HG02610 (cell line): Measurements from ENCODE around the gene NHSL2.
A peak's percentile ranks its signal among the peaks of the same experiment; 100 is the strongest.

Experiments
- ATAC-seq: cut with Tn5 transposase; IDR thresholded peaks from one replicate; pipeline ENCODE4 v1.9.1; 2021; ENCODE audit warnings: mild to moderate bottlenecking, moderate library complexity; ENCODE audit not compliant: unreplicated experiment

NHSL2 gene

DNA sequence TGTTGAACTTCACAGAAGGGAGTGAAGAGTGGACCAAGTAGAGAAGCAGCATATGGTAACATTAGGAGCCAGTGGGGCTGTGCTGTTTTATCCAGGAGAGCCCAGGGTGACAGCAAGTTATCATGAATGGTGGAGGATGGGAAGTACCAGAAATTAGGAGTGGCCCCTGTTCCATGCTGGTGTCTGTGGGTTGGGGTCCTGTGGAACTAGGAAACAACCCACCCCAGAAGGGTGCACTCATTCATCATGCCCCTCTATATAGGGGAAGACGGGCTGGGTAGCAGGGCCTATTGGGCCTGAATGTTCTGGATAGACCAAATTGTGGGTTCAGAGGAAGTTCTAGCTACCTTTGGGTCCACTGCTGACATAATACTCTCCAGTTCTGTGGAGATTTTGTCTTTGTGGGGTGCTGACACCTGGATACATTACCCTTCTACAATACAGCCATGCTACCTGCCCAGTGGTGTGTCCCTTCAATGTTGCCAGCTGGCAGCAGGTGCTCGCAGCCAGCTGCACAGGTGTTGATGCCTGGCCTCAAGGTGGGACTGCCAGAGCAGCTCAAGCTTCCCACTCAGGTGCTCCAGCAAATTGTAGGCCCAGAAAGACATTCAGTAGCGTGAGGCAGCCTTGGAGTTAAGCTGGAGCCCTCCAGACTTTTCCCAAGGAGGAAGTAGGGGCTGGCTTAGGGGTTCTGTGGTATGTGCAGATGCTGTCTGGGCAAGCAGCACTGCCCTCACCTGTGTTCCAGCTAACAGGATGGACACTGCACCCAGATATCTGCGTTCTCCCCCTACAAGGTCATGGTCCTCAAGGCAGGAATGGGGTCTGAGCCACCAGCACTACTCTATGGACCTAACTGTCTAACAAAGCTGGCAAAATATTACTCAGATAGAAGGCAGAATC lies 106.5 kb downstream of the NHSL2 start:
- no peak for ATAC-seq

DNA sequence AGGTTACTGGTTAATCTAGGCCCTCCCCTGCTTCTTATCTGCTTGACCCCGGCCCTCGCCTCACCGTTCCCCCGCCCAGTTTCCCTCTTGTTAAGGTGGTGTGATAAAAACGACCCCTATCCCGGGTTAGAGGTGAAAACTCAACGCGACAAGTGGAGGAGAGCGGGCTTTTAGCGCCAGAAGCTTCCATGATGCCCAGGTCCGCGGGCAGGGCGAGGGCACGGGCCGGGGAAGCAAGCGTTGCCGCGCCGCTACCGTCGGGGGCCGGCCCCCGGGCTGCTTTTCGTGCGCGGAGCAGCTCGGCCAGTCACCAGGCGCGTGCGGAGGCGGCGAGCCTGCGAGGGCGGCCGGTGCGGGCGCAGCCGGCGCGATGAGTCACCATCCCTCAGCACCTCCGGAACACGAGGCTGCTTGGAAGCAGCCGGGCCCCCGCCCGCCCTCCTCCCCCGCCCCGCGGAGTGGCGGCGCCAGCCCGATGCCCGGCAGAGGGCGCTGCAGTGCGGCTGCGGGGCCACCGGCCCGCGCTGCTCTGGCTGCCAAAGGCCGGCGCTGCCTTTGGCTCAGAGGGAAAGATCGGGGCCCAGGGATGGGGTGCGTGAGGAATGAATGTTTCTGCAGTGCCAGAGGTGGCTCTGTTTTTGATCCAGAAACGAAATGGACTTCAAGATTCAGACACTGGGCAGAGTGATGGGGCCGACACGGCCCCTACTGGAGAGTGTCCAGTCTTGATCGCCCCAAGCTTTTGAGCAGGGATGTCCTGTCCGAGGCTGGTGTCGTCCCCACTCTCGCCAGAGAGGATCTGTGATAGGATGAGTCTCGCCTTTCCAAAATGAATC lies 107.8 kb downstream of the NHSL2 start:
- ATAC-seq: peak; percentile 63

DNA sequence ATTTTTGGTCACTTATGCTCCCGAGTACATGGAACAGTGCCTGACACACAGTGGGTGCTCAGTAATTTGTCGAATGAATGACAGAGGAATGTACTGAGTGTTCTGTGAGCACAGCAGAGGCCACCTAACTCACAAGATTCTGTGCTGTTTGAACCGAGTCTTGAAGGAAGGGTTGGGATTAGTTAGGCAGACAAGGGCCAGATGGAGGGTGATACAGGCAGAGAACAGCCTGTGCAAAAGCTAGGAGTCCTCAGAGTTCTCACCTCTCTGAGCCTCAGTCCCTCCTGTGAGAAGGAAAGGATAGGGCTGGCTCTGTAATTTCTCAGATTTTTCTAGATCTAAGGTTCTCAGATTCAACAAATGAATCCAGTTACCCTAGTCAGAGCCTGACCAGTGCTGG lies 108.8 kb downstream of the NHSL2 start:
- ATAC-seq: no peak

DNA sequence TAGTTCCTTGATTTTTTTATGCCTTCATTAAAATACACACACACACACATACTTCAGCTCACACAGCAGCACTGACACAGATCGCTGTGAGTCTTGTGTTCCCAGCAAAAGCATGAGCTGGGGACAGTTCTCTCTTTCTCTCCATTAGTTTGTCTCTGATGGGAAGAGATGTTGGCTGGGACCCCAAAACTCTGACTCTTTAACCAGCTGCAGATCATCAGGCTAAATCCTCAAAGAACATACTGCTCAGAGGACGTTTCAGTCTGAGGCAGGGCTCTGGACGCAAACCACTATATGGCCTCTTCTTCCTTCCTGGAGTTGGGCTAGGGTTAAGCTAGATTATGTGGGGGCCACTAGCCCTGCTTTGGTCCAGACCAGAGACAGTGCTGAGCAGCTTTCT lies 109.6 kb downstream of the NHSL2 start:
- no peak for ATAC-seq

DNA sequence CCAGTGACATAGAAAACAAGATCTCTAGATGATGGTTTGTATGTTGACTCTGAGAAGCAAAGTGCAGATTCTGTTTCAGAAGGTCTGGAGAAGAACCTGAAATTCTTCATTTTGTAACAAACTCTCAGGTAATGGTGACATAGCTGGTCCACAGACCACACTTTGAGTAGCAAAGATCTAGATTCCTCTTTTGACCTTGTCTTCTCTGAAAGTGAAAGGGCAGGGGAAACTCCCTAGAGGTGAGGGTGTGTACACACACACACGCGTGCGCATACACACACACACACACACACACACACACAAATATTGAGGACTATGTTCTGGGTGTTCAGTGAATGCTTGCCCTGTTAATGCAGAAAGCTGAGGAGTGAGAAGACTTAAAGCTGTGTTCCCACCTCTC lies 110.1 kb downstream of the NHSL2 start:
- peak; percentile 71 for ATAC-seq

DNA sequence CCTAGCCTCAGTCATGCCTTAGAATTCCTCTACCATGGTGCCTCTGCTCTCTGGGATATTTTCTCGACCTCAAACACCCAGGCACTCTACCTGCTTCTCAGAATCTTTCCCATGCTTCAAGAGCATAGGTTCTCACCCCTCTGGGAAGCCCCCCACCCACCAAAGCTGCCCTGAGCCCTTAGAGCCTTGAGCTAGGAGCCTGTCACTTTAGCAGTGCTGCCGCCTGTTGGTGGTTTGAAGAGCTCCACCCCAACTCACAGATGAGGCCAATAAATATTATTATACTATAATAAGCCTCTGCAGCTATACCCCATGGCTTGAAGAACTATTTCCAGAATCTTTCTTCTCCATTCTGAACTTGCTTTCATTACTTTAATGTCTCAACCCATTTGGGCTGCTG lies 111.3 kb downstream of the NHSL2 start:
- ATAC-seq: no peak

DNA sequence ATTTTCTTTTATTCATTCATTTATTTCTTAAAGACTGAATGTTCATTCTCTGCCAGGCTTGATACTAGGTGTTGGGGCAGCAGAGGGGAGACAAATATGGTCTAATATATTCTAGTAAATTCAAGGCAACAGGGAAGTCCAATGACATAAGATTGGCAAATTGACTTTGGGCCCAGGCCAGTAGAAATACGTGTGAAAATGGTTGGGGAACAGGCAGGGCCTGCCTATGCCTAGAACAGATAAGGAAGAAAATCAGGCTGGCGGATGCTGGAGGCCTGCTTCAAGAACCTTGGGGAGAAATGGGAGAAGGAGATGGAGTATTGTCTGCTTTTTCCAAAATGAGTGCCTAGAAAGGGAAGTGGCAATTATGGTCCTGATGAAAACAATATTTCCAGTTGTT lies 112.4 kb downstream of the NHSL2 start:
- ATAC-seq: no peak

DNA sequence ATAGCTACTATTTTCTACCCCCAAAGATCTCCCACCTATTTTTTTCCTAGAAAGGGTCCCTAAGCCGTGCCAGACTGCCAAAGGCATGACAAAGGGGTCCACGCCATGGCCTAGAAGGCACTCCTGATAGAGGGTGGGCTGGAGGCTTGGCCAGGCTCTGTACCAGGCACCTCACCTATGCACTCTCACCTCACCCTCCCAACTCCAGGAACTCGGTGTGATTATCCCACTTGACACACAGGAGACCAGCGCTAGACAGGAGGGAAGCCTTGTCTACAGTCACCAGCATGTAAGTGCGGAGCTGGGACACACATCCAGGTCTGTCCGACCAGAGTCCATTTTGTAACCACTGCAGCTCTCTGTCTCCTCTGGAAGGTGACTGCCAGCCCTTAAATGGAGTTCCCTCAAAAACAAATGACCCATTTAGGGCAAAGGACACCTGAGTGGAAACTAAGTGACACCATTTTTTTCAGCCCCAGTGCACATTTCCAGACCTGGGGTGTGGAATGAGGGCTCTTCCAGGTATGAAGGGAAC lies 114.7 kb downstream of the NHSL2 start:
- ATAC-seq: no peak

DNA sequence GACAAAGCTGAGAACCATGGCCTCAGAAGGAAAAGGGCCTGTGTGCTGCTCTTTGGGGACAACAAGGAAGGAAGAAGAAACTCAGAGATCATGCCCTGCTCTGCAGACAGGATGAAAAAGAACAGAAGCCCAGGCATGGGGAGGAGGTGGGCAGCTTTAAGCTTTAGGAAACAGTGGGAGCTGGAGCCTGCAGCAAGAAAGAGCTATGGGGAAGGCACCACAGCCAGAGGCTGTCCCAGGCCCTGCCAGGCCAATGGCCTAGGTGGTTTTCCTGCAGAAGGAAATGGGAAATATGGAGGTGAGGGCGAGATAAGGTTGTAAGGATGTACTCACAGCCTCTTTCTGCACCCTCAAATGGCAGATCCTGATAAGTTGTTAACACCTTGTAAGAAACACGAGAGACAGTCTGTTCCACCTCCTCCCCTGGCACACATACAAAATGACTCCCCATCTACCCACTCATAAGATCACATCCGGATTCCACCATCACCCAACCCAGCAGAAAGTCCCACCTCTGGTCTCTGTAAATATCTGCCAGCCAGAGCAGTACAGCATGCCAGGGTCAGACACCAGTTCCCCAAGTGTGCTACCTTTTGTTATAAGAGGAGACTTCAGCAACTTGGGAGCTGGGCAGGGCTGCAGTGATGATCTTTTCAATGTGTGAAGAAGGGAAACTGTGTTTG lies 115.8 kb downstream of the NHSL2 start:
- peak; percentile 45 for ATAC-seq

DNA sequence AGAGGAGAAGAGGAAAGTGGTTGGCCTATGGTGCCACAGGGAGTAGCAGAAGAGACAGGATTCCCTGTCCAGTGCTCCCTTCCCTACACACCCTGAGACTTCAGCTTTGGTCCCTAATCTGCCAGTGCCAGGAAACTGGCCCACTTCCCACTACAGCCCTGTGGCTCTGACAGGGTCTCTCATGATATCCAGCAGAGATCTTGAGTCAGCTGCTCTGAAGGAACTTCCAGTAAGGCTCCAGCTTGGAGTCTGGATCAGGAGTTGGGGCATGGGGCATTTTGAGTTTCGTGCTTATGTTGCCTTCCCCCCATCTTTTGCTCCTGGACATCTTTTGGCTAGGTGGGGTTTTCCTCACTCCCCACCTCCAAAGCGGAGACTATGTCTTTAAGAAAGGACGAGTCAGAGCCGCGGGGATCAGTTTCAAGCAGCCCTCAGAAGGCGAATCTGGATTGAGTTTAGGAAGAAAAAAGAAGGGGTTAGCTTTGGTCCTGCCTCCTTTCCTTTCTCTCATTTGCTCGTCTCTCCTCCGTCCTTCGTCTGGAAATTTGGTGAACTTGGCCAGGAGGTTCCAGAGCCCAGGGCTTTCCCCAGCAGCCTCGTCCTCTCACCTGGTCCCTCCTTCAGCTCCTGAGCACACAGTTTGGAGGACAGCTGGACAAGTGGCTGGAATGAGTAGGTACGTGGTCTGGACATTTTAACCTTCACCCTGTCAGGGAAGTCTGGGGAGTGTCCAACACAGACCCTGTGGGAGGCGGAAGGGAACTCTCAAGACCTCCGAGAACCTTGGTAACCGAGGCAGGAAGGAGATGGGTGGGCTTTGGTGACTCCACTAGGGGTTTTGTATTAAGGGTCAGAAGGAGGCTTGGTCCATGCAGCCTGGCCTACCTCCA lies 116.6 kb downstream of the NHSL2 start:
- ATAC-seq: no peak

DNA sequence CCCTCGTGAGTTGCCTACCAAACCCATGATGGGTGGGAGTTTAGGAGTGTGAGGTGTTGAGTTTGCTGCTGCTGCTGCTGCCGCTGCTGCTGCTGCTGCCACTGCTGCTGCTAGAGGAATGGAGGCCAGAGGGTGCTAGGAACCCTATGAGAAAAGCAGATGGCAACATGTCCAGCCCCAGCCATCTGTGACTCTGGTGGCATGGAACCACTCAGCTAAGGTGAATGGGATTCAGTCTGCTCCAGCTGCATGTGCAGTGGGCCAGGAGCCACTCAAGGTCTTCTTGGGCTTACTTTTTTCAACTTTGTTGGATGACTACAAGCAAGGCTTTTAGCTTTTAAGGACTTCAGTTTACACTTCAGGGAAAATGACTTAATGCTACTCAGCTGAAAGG lies 117.3 kb downstream of the NHSL2 start:
- no peak for ATAC-seq

DNA sequence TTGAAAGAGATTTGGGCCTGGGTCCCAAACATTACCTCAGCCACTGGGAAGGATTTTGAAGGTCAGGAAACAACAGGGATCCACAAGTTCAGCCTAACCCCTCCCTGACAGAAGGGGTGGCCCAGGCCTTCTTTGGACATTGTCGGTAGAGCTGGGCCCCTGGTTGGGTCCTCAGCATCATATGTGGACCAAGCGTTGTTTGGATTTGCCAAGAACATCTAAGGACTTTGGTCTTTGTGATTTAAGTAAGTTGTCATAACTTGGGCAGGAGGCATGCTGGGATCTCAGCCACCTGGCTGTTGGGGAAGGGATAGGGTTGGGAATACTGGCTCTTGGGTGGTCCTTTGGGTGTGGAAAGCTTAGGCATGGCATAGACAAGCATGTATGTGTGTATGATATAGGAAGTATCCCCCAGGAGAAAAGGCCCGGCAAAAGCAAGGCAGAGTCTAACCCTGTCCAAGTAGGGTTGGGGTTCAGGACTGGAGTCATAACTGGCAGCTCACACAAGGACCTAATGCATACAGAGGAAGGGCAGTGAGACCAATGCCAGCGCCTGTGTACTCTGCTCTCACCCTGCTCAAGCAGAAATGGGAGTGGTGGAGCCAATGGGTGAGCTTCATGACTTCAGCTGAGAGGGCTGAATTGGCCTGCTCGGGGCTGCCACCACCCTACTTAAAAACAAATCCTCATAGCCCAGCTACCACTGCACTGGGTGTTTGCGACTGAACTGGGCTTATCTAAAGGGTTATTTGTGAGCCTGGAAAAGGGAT lies 118.2 kb downstream of the NHSL2 start:
- no peak for ATAC-seq

DNA sequence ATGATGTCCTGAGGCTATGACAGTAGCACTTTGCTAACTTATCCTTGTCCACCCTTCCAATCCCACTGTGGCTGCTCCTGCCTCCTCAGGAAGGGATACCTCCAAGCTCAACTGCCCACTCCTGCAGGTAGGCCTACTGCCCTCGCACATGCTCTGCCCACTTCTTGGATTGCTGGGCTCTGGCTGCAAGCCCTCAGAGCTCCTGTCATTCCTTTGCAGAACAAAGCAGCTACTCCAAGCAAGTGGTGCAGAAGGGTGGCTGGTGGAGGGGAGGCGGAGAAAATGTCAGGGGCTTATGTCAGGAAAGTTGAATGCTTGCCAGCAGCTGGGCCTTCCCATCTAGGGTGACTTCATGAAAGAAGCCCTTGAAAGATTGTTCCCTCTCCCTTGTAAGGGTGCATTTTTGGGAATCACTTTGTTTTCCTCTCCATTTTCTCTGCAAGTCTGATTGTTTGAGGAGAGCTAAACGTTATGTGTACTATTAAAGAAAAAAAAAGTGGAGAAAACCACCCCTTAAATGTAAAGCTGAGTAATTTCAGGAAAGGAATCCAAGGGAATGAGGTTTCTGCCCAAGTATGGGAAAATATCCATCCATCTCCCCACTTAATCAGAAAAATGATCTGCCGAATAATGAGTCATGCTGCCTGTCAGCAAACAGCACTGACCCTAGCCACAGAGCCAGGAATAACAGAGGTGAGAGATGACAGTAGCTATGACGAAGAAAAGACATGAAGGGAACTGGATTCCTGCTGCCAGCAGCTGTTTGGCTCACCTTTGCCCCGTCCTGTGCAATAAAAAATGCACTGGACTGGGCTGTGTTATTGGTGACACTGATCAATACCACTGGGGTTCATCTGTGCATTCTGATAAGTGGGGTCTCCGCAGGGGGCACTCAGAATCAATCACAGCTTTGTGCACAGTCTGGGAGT lies 119.1 kb downstream of the NHSL2 start:
- no peak for ATAC-seq

DNA sequence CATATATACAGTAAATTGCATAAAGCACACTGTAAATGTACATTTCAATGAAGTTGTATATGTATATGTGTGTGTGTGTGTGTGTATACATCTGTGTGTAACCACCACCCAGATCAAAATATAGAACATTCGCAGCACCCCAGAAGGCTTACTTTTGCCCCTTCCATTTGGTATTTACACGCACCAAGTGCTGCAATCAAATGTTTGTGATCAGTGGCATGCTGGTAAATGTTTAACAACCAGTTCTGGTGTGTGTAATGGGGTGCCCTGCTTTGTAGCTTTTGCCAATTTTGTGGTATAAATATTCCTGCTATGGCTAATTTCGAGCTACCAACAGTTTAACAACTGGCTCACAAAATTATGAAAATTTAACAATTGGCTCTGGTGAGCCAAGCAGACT lies 119.8 kb downstream of the NHSL2 start:
- no peak for ATAC-seq

DNA sequence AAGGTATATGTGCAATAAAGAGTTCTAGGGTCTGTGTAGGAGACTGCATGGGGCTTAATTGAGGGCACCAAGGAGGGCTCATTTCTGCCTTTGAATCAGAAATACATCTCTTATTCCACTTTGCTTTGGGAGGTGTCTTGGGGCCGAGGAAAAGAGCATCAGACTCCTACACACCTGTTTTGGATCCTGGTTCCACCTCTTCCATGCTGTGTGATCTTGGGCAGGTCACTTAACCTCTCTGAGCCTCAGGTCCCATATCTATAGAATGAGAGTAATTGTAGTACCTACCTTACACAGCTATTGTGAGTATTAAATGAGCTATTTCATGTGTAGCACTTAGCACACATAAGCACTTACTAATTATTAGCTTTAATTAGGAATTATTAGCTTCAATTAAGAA lies 120.5 kb downstream of the NHSL2 start:
- ATAC-seq: no peak

DNA sequence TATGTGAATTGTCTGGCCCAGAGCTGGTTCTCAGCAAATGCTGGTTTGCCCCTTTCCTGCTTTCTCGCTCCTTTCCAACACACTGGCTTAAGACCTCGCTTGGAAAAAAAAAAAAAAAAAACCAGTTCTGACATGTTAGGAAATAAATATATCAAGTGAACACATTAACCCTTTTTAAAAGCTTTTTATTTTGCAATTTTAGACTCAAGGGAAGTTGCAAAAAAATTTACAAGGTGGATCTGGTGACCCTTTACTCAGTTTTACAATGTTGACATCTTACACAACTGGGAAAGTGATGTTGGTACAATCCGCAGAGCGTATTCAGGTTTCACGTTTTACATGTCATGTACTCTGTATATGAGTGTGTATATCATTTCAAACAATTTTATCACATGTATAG lies 121.0 kb downstream of the NHSL2 start:
- ATAC-seq: no peak

DNA sequence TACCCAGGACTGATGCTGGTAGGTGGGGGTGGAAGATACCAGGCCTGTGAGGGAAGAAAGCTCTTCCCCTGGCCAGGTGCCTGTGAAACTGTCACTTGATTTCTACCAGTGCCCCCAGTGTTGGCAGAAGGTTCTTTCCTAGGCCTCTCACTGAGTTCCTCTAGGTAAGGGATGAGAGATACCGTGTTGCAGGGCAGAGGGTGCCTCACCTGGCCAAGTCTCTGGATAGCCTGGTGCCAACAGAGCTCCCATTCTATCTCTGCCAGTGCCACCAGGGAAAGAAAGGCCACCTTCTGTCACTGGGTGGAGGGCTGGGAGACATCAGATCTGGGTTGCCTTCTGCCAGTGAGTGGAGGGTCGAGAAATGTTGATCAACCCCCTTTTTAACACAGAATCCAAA lies 127.0 kb downstream of the NHSL2 start:
- no peak for ATAC-seq

DNA sequence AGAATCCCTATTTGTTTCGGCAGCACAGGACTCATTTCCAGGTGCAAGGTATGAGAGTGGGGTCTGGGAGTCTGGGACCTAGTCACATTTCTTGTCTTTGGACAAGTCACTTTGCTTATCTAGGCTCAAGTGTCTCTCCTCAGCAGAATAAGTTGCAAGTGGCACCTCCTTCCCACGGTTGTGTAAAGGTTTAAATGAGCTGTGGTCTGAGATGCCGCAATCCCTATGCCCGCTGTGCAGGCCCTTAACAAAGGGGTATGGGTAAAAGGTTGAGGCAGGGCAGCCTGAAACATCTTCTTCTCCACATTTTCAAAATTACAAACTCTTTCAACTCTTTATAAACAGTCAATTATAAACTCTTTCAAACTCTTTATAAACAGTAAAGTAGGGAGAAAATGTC lies 127.4 kb downstream of the NHSL2 start:
- ATAC-seq: no peak
